GM18873 (cell line): ENCODE measurements around the gene ATP13A3.

Experiments
- ATAC-seq: cut with Tn5 transposase; IDR thresholded peaks from one replicate; pipeline ENCODE4 v1.9.1; 2021; ENCODE audit warnings: mild to moderate bottlenecking, moderate library complexity, moderate number of reproducible peaks; ENCODE audit not compliant: unreplicated experiment, low FRiP score

ATP13A3 gene

GRCh38 chr3:194447161-194447560 is 39.6 kb downstream of the ATP13A3 start:
- ATAC-seq = no peak

- no peak for ATAC-seq
These were observed 40.0 kb downstream of the ATP13A3 start for GRCh38 chr3:194446754-194447153.

GRCh38 chr3:194446172-194446571 is 40.6 kb downstream of the ATP13A3 start:
- no peak for ATAC-seq

GRCh38 chr3:194443901-194444300 is 42.9 kb downstream of the ATP13A3 start:
- no peak for ATAC-seq

GRCh38 chr3:194440756-194441155 is 46.0 kb downstream of the ATP13A3 start:
- ATAC-seq = no peak

GRCh38 chr3:194439881-194440550 is 46.8 kb downstream of the ATP13A3 start:
- no peak for ATAC-seq

GRCh38 chr3:194434503-194434902 is 52.3 kb downstream of the ATP13A3 start:
- no peak for ATAC-seq

- no peak for ATAC-seq
These were observed 55.2 kb downstream of the ATP13A3 start for GRCh38 chr3:194431554-194431953.

GRCh38 chr3:194425399-194425798 is 61.4 kb downstream of the ATP13A3 start:
- no peak for ATAC-seq

GRCh38 chr3:194424953-194425352 is 61.8 kb downstream of the ATP13A3 start:
- no peak for ATAC-seq

GRCh38 chr3:194424373-194424772 is 62.4 kb downstream of the ATP13A3 start:
- ATAC-seq = no peak

- no peak for ATAC-seq
These were observed 63.5 kb downstream of the ATP13A3 start for GRCh38 chr3:194423317-194423716.

GRCh38 chr3:194422188-194422587 is 64.6 kb downstream of the ATP13A3 start:
- ATAC-seq = no peak

GRCh38 chr3:194418671-194419070 is 68.1 kb downstream of the ATP13A3 start:
- no peak for ATAC-seq

GRCh38 chr3:194407423-194407822 is 79.4 kb downstream of the ATP13A3 start:
- no peak for ATAC-seq

- no peak for ATAC-seq
These were observed 81.0 kb downstream of the ATP13A3 start for GRCh38 chr3:194405766-194406165.

GRCh38 chr3:194404365-194405140 is 82.2 kb downstream of the ATP13A3 start:
- ATAC-seq = no peak

GRCh38 chr3:194401868-194402329 is 84.9 kb downstream of the ATP13A3 start:
- ATAC-seq = no peak

GRCh38 chr3:194401346-194401745 is 85.5 kb downstream of the ATP13A3 start:
- no peak for ATAC-seq

GRCh38 chr3:194399874-194400411 is 86.9 kb downstream of the ATP13A3 start:
- ATAC-seq = no peak

- ATAC-seq = no peak
These were observed 87.6 kb downstream of the ATP13A3 start, which contains the start of gene GP5 for GRCh38 chr3:194399166-194399565. TSS of gene GP5 (minus strand) at chr3:194399266. CDS start at chr3:194398282, 984 bp downstream.
